ENCODE data around the gene CCDC117.

The CCDC117 gene

GRCh38 chr22:28769394-28770085 lies 3.0 kb upstream of the CCDC117 start:
- DNase-seq = no peak

GRCh38 chr22:28771195-28771791 lies 1.2 kb upstream of the CCDC117 start:
- DNase-seq = no peak

GRCh38 chr22:28773461-28773867 lies 969 bp downstream of the CCDC117 start:
- no peak for DNase-seq

- no peak for DNase-seq
Observed at GRCh38 chr22:28774378-28774777, 1.9 kb downstream of the CCDC117 start.

- no peak for DNase-seq
Observed at GRCh38 chr22:28779833-28780232, 7.3 kb downstream of the CCDC117 start.

- DNase-seq = no peak
Observed at GRCh38 chr22:28780296-28780695, 7.8 kb downstream of the CCDC117 start.

- DNase-seq = no peak
Observed at GRCh38 chr22:28783786-28784671, 11.5 kb downstream of the CCDC117 start.

- no peak for DNase-seq
Observed at GRCh38 chr22:28788601-28789000, 16.1 kb downstream of the CCDC117 start.

GRCh38 chr22:28791124-28791523 lies 18.6 kb downstream of the CCDC117 start:
- DNase-seq = no peak

GRCh38 chr22:28791841-28792490 lies 19.5 kb downstream of the CCDC117 start:
- no peak for DNase-seq

- DNase-seq = no peak
Observed at GRCh38 chr22:28792491-28793383, 20.2 kb downstream of the CCDC117 start.

- DNase-seq = no peak
Observed at GRCh38 chr22:28793976-28794584, 21.6 kb downstream of the CCDC117 start.

- DNase-seq = no peak
Observed at GRCh38 chr22:28795071-28795693, 22.7 kb downstream of the CCDC117 start.

GRCh38 chr22:28795932-28796856 lies 23.7 kb downstream of the CCDC117 start:
- DNase-seq = no peak

- peak; percentile 54 for DNase-seq
Observed at GRCh38 chr22:28798810-28799605, 26.5 kb downstream of the CCDC117 start.

GRCh38 chr22:28799606-28800307 lies 27.3 kb downstream of the CCDC117 start:
- peak; percentile 56 for DNase-seq

GRCh38 chr22:28800308-28801041 lies 28.0 kb downstream of the CCDC117 start, which contains the start of gene XBP1:
Gene XBP1, minus strand, starts transcription at chr22:28800569.
- DNase-seq = peak; percentile 91
